HepG2 (cell line): Measurements from ENCODE around the gene ARL10. TPM values are rescaled to one million over a fixed set of nuclear protein-coding genes. Genes with fewer than 3 reads are reported as not detected.

Source experiments
- AGO2 ChIP-seq: fragments of 200-400 bp; formaldehyde crosslinking; optimal IDR thresholded peaks from 2 replicates; pipeline ENCODE3; 2017; ENCODE audit warnings: mild to moderate bottlenecking, low read depth, low read length, moderate library complexity
- ARID2 ChIP-seq: sonication (generic); formaldehyde crosslinking; IDR thresholded peaks from 2 replicates; pipeline ENCODE4 v1.8.1; 2022; ENCODE audit warnings: mild to moderate bottlenecking, missing genetic modification reagents, borderline replicate concordance
- CBFB ChIP-seq: sonication (generic); formaldehyde crosslinking; IDR thresholded peaks from 2 replicates; pipeline ENCODE4 v1.4.0; 2020; ENCODE audit warnings: missing genetic modification reagents
- HNRNPH1 ChIP-seq: fragments of 200-400 bp; formaldehyde crosslinking; optimal IDR thresholded peaks from 2 replicates; pipeline ENCODE3; 2017; ENCODE audit warnings: mild to moderate bottlenecking, low read depth, low read length
- SP4 ChIP-seq: sonication (generic); formaldehyde crosslinking; IDR thresholded peaks from 2 replicates; pipeline ENCODE4 v1.8.1; 2023; ENCODE audit warnings: mild to moderate bottlenecking, missing genetic modification reagents
- ZNF101 ChIP-seq: sonication (generic); formaldehyde crosslinking; IDR thresholded peaks from 2 replicates; pipeline ENCODE4 v1.4.0; 2020; ENCODE audit warnings: mild to moderate bottlenecking, low read depth, missing genetic modification reagents, borderline replicate concordance
- ZNF230 ChIP-seq: sonication (generic); formaldehyde crosslinking; IDR thresholded peaks from 2 replicates; pipeline ENCODE4 v1.4.0; 2020; ENCODE audit warnings: mild to moderate bottlenecking, missing genetic modification reagents
- ZNF761 ChIP-seq: sonication (generic); formaldehyde crosslinking; conservative IDR thresholded peaks from 2 replicates; pipeline ENCODE4 v1.4.0; 2020; ENCODE audit warnings: mild to moderate bottlenecking, missing genetic modification reagents
- ZNF780A ChIP-seq: sonication (generic); formaldehyde crosslinking; IDR thresholded peaks from 2 replicates; pipeline ENCODE4 v1.8.0; 2022; ENCODE audit warnings: mild to moderate bottlenecking, missing genetic modification reagents, moderate library complexity
- ZNF83 ChIP-seq: sonication (generic); formaldehyde crosslinking; IDR thresholded peaks from 2 replicates; pipeline ENCODE4 v1.4.0; 2020; ENCODE audit warnings: missing genetic modification reagents, mild to moderate bottlenecking, borderline replicate concordance
- ZSCAN20 ChIP-seq: sonication (generic); formaldehyde crosslinking; IDR thresholded peaks from 2 replicates; pipeline ENCODE4 v1.4.0; 2020; ENCODE audit warnings: missing genetic modification reagents, mild to moderate bottlenecking, borderline replicate concordance
- polyA plus RNA-seq, 8 experiments: library from polyadenylated mRNA; depleted of rRNA in 3 of 8; stranded (reverse) in 7 of 8; unstranded in 1 of 8; fragments of >200 nt; fragmentation: Illumina TruSeq in 4 of 8; extraction: Trizol in 4 of 8; gene quantifications; 2 replicates each; pipeline versions ENCODE4 v1.2.1 to v1.2.3, GENCODE V29; 2011 to 2016; ENCODE audit warnings: low read depth in 4 of 8, missing spikeins in 1 of 8, mixed read lengths in 1 of 8; ENCODE audit not compliant: insufficient read depth in 1 of 8
- total RNA-seq, 5 experiments: library from RNA; depleted of rRNA; stranded (reverse); fragments of >200 nt; fragmentation: Illumina TruSeq; extraction: Trizol; gene quantifications; 2 replicates each; pipeline ENCODE4 v1.2.3, GENCODE V29; 2016; ENCODE audit warnings: low read depth in 1 of 5
- TF ChIP-seq, protein P1 (sequence below): sonication (generic); formaldehyde crosslinking; IDR thresholded peaks from 2 replicates; pipeline ENCODE4 v1.5.1; 2020; ENCODE audit warnings: mild to moderate bottlenecking, moderate library complexity, missing genetic modification reagents
- TF ChIP-seq, protein P2 (sequence below): sonication (generic); formaldehyde crosslinking; IDR thresholded peaks from 2 replicates; pipeline ENCODE4 v1.4.0; 2020; ENCODE audit warnings: missing genetic modification reagents, borderline replicate concordance
- TF ChIP-seq, protein P3 (sequence below): sonication (generic); formaldehyde crosslinking; IDR thresholded peaks from 2 replicates; pipeline ENCODE4 v1.8.1; 2022; ENCODE audit warnings: mild to moderate bottlenecking, missing genetic modification reagents
- TF ChIP-seq, protein P4 (sequence below): sonication (generic); formaldehyde crosslinking; IDR thresholded peaks from 2 replicates; pipeline ENCODE4 v1.5.1; 2020; ENCODE audit warnings: mild to moderate bottlenecking, missing genetic modification reagents, borderline replicate concordance
- TF ChIP-seq, protein P5 (sequence below): sonication (generic); formaldehyde crosslinking; IDR thresholded peaks from 2 replicates; pipeline ENCODE4 v1.5.0; 2020; ENCODE audit warnings: mild to moderate bottlenecking, missing genetic modification reagents, moderate library complexity
- TF ChIP-seq, protein P6 (sequence below): IDR thresholded peaks from 2 replicates; pipeline ENCODE4 v1.6.1; 2012; ENCODE audit warnings: inconsistent platforms
- TF ChIP-seq, protein P7 (sequence below): sonication (generic); formaldehyde crosslinking; IDR thresholded peaks from 2 replicates; pipeline ENCODE4 v1.5.0; 2020; ENCODE audit warnings: missing genetic modification reagents
- TF ChIP-seq, protein P8 (sequence below): IDR thresholded peaks from 2 replicates; pipeline ENCODE4 v1.6.1; 2016; ENCODE audit warnings: missing genetic modification reagents, missing compliant biosample characterization

ARL10 gene
- total and polyA plus RNA-seq, 2 of the 13 experiments (the other 11 are each of a cell fraction or from before 2014, with no cell fraction given) = 0.18 to 0.50 TPM

DNA sequence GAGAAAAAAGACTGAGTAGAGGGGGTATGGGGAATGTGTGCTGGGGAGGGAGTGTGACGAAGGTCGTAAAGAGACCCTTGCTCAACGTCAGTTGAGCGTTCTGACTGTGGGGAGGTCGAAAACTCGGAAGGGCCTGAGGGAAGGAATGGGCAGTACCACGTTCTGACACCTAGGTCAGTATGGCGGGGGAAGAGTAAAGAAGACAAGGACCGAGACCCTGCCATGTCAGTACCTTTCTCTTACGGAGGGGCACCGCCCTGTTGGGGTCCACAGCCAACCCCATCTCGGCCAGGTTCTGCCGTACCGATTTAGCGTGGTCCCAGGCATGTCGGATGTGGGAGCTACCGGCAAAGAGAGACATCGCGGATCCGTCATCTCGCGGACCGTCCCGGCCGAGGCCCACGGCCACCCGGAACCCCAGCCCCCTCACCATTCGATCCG lies 22.7 kb downstream of the ARL10 start (continued):
- TF ChIP-seq, protein P1, sequence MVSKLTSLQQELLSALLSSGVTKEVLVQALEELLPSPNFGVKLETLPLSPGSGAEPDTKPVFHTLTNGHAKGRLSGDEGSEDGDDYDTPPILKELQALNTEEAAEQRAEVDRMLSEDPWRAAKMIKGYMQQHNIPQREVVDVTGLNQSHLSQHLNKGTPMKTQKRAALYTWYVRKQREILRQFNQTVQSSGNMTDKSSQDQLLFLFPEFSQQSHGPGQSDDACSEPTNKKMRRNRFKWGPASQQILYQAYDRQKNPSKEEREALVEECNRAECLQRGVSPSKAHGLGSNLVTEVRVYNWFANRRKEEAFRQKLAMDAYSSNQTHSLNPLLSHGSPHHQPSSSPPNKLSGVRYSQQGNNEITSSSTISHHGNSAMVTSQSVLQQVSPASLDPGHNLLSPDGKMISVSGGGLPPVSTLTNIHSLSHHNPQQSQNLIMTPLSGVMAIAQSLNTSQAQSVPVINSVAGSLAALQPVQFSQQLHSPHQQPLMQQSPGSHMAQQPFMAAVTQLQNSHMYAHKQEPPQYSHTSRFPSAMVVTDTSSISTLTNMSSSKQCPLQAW (CRISPR knock-in tag) = no peak
- TF ChIP-seq ZNF230 (CRISPR knock-in tag) (no peak), ARID2 (CRISPR knock-in tag) (peak; percentile 82; the same call in 1 of the 2 replicates), AGO2 (peak; percentile 61), SP4 (CRISPR knock-in tag) (no peak), ZSCAN20 (CRISPR knock-in tag) (0 out of 2 replicates have a peak, but pooled peaks have one; percentile 34), ZNF83 (CRISPR knock-in tag) (no peak; the same call in 1 of the 2 replicates), HNRNPH1 (no peak), ZNF761 (CRISPR knock-in tag) (no peak), ZNF101 (0 out of 2 replicates have a peak, but pooled peaks have one; percentile 82), CBFB (peak; percentile 21; the same call in 1 of the 2 replicates), ZNF780A (CRISPR knock-in tag) (no peak)
- TF ChIP-seq, protein P2, sequence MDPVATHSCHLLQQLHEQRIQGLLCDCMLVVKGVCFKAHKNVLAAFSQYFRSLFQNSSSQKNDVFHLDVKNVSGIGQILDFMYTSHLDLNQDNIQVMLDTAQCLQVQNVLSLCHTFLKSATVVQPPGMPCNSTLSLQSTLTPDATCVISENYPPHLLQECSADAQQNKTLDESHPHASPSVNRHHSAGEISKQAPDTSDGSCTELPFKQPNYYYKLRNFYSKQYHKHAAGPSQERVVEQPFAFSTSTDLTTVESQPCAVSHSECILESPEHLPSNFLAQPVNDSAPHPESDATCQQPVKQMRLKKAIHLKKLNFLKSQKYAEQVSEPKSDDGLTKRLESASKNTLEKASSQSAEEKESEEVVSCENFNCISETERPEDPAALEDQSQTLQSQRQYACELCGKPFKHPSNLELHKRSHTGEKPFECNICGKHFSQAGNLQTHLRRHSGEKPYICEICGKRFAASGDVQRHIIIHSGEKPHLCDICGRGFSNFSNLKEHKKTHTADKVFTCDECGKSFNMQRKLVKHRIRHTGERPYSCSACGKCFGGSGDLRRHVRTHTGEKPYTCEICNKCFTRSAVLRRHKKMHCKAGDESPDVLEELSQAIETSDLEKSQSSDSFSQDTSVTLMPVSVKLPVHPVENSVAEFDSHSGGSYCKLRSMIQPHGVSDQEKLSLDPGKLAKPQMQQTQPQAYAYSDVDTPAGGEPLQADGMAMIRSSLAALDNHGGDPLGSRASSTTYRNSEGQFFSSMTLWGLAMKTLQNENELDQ (CRISPR knock-in tag) = no peak
- TF ChIP-seq, protein P3, sequence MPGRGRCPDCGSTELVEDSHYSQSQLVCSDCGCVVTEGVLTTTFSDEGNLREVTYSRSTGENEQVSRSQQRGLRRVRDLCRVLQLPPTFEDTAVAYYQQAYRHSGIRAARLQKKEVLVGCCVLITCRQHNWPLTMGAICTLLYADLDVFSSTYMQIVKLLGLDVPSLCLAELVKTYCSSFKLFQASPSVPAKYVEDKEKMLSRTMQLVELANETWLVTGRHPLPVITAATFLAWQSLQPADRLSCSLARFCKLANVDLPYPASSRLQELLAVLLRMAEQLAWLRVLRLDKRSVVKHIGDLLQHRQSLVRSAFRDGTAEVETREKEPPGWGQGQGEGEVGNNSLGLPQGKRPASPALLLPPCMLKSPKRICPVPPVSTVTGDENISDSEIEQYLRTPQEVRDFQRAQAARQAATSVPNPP (CRISPR knock-in tag) = no peak
- TF ChIP-seq, protein P4, sequence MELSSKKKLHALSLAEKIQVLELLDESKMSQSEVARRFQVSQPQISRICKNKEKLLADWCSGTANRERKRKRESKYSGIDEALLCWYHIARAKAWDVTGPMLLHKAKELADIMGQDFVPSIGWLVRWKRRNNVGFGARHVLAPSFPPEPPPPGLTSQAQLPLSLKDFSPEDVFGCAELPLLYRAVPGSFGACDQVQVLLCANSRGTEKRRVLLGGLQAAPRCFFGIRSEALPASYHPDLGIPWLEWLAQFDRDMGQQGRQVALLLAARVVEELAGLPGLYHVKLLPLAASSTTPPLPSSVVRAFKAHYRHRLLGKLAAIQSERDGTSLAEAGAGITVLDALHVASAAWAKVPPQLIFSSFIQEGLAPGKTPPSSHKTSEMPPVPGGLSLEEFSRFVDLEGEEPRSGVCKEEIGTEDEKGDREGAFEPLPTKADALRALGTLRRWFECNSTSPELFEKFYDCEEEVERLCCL (CRISPR knock-in tag) = no peak
- TF ChIP-seq, protein P5, sequence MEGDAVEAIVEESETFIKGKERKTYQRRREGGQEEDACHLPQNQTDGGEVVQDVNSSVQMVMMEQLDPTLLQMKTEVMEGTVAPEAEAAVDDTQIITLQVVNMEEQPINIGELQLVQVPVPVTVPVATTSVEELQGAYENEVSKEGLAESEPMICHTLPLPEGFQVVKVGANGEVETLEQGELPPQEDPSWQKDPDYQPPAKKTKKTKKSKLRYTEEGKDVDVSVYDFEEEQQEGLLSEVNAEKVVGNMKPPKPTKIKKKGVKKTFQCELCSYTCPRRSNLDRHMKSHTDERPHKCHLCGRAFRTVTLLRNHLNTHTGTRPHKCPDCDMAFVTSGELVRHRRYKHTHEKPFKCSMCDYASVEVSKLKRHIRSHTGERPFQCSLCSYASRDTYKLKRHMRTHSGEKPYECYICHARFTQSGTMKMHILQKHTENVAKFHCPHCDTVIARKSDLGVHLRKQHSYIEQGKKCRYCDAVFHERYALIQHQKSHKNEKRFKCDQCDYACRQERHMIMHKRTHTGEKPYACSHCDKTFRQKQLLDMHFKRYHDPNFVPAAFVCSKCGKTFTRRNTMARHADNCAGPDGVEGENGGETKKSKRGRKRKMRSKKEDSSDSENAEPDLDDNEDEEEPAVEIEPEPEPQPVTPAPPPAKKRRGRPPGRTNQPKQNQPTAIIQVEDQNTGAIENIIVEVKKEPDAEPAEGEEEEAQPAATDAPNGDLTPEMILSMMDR (CRISPR knock-in tag) = no peak
- TF ChIP-seq, protein P6, sequence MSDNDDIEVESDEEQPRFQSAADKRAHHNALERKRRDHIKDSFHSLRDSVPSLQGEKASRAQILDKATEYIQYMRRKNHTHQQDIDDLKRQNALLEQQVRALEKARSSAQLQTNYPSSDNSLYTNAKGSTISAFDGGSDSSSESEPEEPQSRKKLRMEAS = no peak
- TF ChIP-seq, protein P7, sequence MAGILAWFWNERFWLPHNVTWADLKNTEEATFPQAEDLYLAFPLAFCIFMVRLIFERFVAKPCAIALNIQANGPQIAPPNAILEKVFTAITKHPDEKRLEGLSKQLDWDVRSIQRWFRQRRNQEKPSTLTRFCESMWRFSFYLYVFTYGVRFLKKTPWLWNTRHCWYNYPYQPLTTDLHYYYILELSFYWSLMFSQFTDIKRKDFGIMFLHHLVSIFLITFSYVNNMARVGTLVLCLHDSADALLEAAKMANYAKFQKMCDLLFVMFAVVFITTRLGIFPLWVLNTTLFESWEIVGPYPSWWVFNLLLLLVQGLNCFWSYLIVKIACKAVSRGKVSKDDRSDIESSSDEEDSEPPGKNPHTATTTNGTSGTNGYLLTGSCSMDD = no peak
- TF ChIP-seq, protein P8, sequence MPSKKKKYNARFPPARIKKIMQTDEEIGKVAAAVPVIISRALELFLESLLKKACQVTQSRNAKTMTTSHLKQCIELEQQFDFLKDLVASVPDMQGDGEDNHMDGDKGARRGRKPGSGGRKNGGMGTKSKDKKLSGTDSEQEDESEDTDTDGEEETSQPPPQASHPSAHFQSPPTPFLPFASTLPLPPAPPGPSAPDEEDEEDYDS = no peak
